HFF-Myc (cell line): Measurements from ENCODE around the gene PNLIPRP3.

Experiments
- DNase-seq: peaks from one replicate; pipeline ENCODE4 v3.0.0-alpha.2; 2011; ENCODE audit warnings: low read depth; ENCODE audit errors: extremely low read depth
- H3K4me3 ChIP-seq: replicated peaks from 2 replicates; pipeline ENCODE4 v1.5.1; 2011; ENCODE audit warnings: low read depth, mild to moderate bottlenecking, control low read depth, low read length
- TF ChIP-seq, protein P1 (sequence below): IDR thresholded peaks from 2 replicates; pipeline ENCODE4 v1.5.1; 2012; ENCODE audit warnings: mild to moderate bottlenecking, low read depth, low read length, control low read depth; ENCODE audit errors: missing control alignments

PNLIPRP3 gene

GRCh38 chr10:116524736-116525135, 97.1 kb downstream of the PNLIPRP3 start:
- H3K4me3 ChIP-seq = no peak overlapping the region
- TF ChIP-seq, protein P1, sequence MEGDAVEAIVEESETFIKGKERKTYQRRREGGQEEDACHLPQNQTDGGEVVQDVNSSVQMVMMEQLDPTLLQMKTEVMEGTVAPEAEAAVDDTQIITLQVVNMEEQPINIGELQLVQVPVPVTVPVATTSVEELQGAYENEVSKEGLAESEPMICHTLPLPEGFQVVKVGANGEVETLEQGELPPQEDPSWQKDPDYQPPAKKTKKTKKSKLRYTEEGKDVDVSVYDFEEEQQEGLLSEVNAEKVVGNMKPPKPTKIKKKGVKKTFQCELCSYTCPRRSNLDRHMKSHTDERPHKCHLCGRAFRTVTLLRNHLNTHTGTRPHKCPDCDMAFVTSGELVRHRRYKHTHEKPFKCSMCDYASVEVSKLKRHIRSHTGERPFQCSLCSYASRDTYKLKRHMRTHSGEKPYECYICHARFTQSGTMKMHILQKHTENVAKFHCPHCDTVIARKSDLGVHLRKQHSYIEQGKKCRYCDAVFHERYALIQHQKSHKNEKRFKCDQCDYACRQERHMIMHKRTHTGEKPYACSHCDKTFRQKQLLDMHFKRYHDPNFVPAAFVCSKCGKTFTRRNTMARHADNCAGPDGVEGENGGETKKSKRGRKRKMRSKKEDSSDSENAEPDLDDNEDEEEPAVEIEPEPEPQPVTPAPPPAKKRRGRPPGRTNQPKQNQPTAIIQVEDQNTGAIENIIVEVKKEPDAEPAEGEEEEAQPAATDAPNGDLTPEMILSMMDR = no peak
- no peak for DNase-seq

- DNase-seq = no peak
- no peak overlapping the region for H3K4me3 ChIP-seq
- TF ChIP-seq, protein P1 = no peak
Measured at GRCh38 chr10:116526219-116526618, 98.6 kb downstream of the PNLIPRP3 start.
